GM23338 (cell line): Measurements from ENCODE around the gene DDA1. TPM values are rescaled to one million over a fixed set of nuclear protein-coding genes. Genes with fewer than 3 reads are reported as not detected.

Experiments
- ATAC-seq: fragments of 200-7000 bp; cut with Tn5 transposase; 3 replicates; pipeline ENCODE4 v1.9.1; 2020
- DNase-seq: peaks from one replicate; pipeline ENCODE4 v3.0.0-alpha.2; 2015; ENCODE audit warnings: low spot score
- H2AFZ ChIP-seq: fragments of 200-600 bp; sonication (generic); 2 replicates; pipeline ENCODE4 v1.8.0; 2016; ENCODE audit warnings: antibody characterized with exemption, mild to moderate bottlenecking, moderate library complexity
- H3F3A ChIP-seq: fragments of 200-600 bp; sonication (generic); replicated peaks from 2 replicates; pipeline ENCODE4 v1.8.0; 2017; ENCODE audit warnings: antibody characterized with exemption, mixed run types, low read depth
- H3K27ac ChIP-seq: fragments of 200-600 bp; sonication (generic); 2 replicates; pipeline ENCODE4 v1.6.1; 2016; ENCODE audit warnings: low read depth
- H3K27me3 ChIP-seq: fragments of 200-600 bp; sonication (generic); 2 replicates; pipeline ENCODE4 v1.8.0; 2016; ENCODE audit warnings: mild to moderate bottlenecking, mixed run types, moderate library complexity; ENCODE audit not compliant: insufficient read depth
- H3K36me3 ChIP-seq: fragments of 200-600 bp; sonication (generic); 2 replicates; pipeline ENCODE4 v1.8.0; 2016; ENCODE audit warnings: mild to moderate bottlenecking; ENCODE audit not compliant: insufficient read depth
- H3K4me1 ChIP-seq: fragments of 200-600 bp; sonication (generic); 2 replicates; pipeline ENCODE4 v1.8.0; 2016; ENCODE audit warnings: mild to moderate bottlenecking, moderate library complexity; ENCODE audit not compliant: insufficient read depth
- H3K4me2 ChIP-seq: fragments of 200-600 bp; sonication (generic); 2 replicates; pipeline ENCODE4 v1.7.1; 2017; ENCODE audit warnings: mixed run types
- H3K4me3 ChIP-seq: fragments of 200-600 bp; sonication (generic); 2 replicates; pipeline ENCODE4 v1.6.1; 2016; ENCODE audit warnings: mixed run types
- H3K79me2 ChIP-seq: fragments of 200-600 bp; sonication (generic); replicated peaks from 2 replicates; pipeline ENCODE4 v1.8.0; 2017; ENCODE audit warnings: mild to moderate bottlenecking; ENCODE audit not compliant: insufficient read depth
- H3K9me2 ChIP-seq: fragments of 200-600 bp; sonication (generic); 2 replicates; pipeline ENCODE4 v1.8.0; 2017; ENCODE audit not compliant: insufficient read depth
- H4K20me1 ChIP-seq: fragments of 200-600 bp; sonication (generic); replicated peaks from 2 replicates; pipeline ENCODE4 v1.8.0; 2017; ENCODE audit warnings: mild to moderate bottlenecking; ENCODE audit not compliant: insufficient read depth
- H3K27ac Mint-ChIP-seq: 2 replicates; pipeline ENCODE4 v1.8.0; 2020; ENCODE audit warnings: inconsistent platforms, mild to moderate bottlenecking, moderate library complexity, mixed read lengths
- H3K27me3 Mint-ChIP-seq: 3 replicates; pipeline ENCODE4 v1.8.0; 2022; ENCODE audit warnings: low read depth, mild to moderate bottlenecking, moderate library complexity, mixed read lengths, inconsistent platforms; ENCODE audit not compliant: insufficient read depth, poor library complexity
- H3K36me3 Mint-ChIP-seq: 3 replicates; pipeline ENCODE4 v1.8.0; 2021; ENCODE audit warnings: low read depth, mild to moderate bottlenecking, inconsistent platforms, moderate library complexity, mixed read lengths
- H3K4me1 Mint-ChIP-seq: 3 replicates; pipeline ENCODE4 v1.8.0; 2020; ENCODE audit warnings: mild to moderate bottlenecking, inconsistent platforms, mixed read lengths
- H3K4me3 Mint-ChIP-seq: 3 replicates; pipeline ENCODE4 v1.8.0; 2021; ENCODE audit warnings: moderate library complexity, mild to moderate bottlenecking, inconsistent platforms, mixed read lengths
- H3K9me3 Mint-ChIP-seq: 3 replicates; pipeline ENCODE4 v1.8.0; 2020; ENCODE audit warnings: moderate library complexity, mild to moderate bottlenecking, inconsistent platforms, mixed read lengths
- ETS1 ChIP-seq: IDR thresholded peaks from 2 replicates; pipeline ENCODE4 v1.6.1; 2016; ENCODE audit warnings: antibody characterized with exemption
- EZH2phosphoT487 ChIP-seq: fragments of 200-600 bp; sonication (generic); IDR thresholded peaks from one replicate; pipeline ENCODE4 v1.8.1; 2018; ENCODE audit warnings: antibody characterized with exemption; ENCODE audit not compliant: unreplicated experiment
- STAT1 ChIP-seq: IDR thresholded peaks from one replicate; pipeline ENCODE4 v1.6.1; 2016; ENCODE audit warnings: antibody characterized with exemption; ENCODE audit not compliant: unreplicated experiment
- ZNF331 ChIP-seq: fragments of 250-450 bp; sonication (Bioruptor Pico); IDR thresholded peaks from 2 replicates; pipeline ENCODE4 v1.5.0; 2020; ENCODE audit warnings: low read depth, mild to moderate bottlenecking, moderate library complexity
- polyA plus RNA-seq: library from polyadenylated mRNA; unstranded; fragments of >200 nt; fragmentation: Nextera tagmentation; extraction: Ambion mirVana; gene quantifications from 2 replicates; pipeline ENCODE4 v1.2.1, GENCODE V29; 2016
- total RNA-seq: library from RNA; depleted of rRNA; stranded (reverse); fragments of >200 nt; shearing (Covaris generic); gene quantifications from 2 replicates; pipeline ENCODE4 v1.2.3, GENCODE V29; 2014
- TF ChIP-seq, protein P1 (sequence below): fragments of 250-450 bp; sonication (Bioruptor Pico); IDR thresholded peaks from 2 replicates; pipeline ENCODE4 v1.5.0; 2020; ENCODE audit warnings: mild to moderate bottlenecking, moderate library complexity

DDA1 gene
- total and polyA plus RNA-seq, 2 experiments from 2014 or later, result 34.6 to 107 TPM

DNA sequence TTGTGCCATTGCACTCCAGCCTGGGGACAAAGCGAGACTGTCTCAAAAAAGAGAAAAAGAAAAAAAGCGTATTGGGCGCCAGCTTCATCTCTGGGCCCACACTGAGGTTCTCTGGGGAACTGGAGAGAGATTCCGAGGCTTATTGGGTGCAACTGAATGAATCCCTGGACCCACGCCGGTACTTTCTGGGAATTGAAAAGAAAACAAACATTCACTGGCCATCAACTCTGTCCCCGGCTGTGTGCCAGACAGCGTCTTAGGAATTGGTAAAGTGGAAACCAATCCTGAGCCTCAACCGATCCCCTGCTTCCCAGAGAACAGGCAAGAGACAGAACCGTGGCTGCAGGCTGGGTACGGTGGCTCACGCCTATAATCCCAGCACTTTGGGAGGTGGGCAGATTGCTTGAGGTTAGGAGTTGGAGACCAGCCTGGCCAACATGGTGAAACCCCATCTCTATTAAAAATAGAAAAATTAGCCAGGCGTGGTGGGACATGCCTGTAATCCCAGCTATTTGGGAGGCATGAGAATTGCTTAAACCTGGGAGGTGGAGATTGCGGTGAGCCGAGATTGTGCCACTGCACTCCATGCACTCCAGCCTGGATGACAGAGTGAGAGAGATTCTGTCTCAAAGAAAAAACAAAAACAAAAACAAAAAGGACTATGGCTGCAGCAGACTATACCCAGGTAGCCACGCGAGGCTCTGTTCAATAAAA, 16.7 kb downstream of the DDA1 start (continued):
- TF ChIP-seq, protein P1, sequence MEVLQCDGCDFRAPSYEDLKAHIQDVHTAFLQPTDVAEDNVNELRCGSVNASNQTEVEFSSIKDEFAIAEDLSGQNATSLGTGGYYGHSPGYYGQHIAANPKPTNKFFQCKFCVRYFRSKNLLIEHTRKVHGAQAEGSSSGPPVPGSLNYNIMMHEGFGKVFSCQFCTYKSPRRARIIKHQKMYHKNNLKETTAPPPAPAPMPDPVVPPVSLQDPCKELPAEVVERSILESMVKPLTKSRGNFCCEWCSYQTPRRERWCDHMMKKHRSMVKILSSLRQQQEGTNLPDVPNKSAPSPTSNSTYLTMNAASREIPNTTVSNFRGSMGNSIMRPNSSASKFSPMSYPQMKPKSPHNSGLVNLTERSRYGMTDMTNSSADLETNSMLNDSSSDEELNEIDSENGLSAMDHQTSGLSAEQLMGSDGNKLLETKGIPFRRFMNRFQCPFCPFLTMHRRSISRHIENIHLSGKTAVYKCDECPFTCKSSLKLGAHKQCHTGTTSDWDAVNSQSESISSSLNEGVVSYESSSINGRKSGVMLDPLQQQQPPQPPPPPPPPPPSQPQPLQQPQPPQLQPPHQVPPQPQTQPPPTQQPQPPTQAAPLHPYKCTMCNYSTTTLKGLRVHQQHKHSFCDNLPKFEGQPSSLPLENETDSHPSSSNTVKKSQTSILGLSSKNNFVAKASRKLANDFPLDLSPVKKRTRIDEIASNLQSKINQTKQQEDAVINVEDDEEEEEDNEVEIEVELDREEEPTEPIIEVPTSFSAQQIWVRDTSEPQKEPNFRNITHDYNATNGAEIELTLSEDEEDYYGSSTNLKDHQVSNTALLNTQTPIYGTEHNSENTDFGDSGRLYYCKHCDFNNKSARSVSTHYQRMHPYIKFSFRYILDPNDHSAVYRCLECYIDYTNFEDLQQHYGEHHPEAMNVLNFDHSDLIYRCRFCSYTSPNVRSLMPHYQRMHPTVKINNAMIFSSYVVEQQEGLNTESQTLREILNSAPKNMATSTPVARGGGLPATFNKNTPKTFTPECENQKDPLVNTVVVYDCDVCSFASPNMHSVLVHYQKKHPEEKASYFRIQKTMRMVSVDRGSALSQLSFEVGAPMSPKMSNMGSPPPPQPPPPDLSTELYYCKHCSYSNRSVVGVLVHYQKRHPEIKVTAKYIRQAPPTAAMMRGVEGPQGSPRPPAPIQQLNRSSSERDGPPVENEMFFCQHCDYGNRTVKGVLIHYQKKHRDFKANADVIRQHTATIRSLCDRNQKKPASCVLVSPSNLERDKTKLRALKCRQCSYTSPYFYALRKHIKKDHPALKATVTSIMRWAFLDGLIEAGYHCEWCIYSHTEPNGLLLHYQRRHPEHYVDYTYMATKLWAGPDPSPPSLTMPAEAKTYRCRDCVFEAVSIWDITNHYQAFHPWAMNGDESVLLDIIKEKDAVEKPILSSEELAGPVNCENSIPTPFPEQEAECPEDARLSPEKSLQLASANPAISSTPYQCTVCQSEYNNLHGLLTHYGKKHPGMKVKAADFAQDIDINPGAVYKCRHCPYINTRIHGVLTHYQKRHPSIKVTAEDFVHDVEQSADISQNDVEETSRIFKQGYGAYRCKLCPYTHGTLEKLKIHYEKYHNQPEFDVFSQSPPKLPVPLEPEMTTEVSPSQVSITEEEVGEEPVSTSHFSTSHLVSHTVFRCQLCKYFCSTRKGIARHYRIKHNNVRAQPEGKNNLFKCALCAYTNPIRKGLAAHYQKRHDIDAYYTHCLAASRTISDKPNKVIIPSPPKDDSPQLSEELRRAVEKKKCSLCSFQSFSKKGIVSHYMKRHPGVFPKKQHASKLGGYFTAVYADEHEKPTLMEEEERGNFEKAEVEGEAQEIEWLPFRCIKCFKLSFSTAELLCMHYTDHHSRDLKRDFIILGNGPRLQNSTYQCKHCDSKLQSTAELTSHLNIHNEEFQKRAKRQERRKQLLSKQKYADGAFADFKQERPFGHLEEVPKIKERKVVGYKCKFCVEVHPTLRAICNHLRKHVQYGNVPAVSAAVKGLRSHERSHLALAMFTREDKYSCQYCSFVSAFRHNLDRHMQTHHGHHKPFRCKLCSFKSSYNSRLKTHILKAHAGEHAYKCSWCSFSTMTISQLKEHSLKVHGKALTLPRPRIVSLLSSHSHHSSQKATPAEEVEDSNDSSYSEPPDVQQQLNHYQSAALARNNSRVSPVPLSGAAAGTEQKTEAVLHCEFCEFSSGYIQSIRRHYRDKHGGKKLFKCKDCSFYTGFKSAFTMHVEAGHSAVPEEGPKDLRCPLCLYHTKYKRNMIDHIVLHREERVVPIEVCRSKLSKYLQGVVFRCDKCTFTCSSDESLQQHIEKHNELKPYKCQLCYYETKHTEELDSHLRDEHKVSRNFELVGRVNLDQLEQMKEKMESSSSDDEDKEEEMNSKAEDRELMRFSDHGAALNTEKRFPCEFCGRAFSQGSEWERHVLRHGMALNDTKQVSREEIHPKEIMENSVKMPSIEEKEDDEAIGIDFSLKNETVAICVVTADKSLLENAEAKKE (CRISPR knock-in tag), result no peak
- TF ChIP-seq EZH2phosphoT487, result no peak

GRCh38 chr19:17326595-17326966, 17.2 kb downstream of the DDA1 start:
- H3K27me3 ChIP-seq, result peaks cover 9% of the 10 kb centered on the region; the same call in 1 of the 2 replicates
- H3K4me3 Mint-ChIP-seq, result peak overlapping the region; percentile 90
- no peak overlapping the region for H3K27ac Mint-ChIP-seq
- H3K9me3 Mint-ChIP-seq, result no peaks in the 10 kb centered on the region; the same call in 2 of the 3 replicates
- peak overlapping the region; percentile 90; the same call in 1 of the 2 replicates for H3K4me3 ChIP-seq
- no peaks in the 10 kb centered on the region; the same call in 1 of the 2 replicates for H4K20me1 ChIP-seq
- peaks cover 20% of the 10 kb centered on the region for H3K36me3 Mint-ChIP-seq
- H3K79me2 ChIP-seq, result no peaks in the 10 kb centered on the region
- H2AFZ ChIP-seq, result no peak overlapping the region
- peak overlapping the region; percentile 93; the same call in 1 of the 2 replicates for H3K4me2 ChIP-seq
- H3K27ac ChIP-seq, result no peak overlapping the region
- H3F3A ChIP-seq, result peaks cover 33% of the 10 kb centered on the region
- peak; percentile 66 for DNase-seq
- peaks cover 28% of the 10 kb centered on the region for H3K4me1 Mint-ChIP-seq
- H3K27me3 Mint-ChIP-seq, result peaks cover 17% of the 10 kb centered on the region
- H3K4me1 ChIP-seq, result peaks cover 25% of the 10 kb centered on the region
- ATAC-seq, result no peak
- H3K9me2 ChIP-seq, result no peaks in the 10 kb centered on the region
- no peaks in the 10 kb centered on the region for H3K36me3 ChIP-seq
- TF ChIP-seq ZNF331 (CRISPR knock-in tag) (no peak), STAT1 (no peak), ETS1 (no peak)
- TF ChIP-seq, protein P1 (CRISPR knock-in tag), result no peak
